Ishikawa (cell line): ENCODE data around the gene OR6P1.

Source experiments
- CEBPB ChIP-seq: IDR thresholded peaks from 2 replicates; pipeline ENCODE4 v1.6.1; 2012
- CREB1 ChIP-seq: IDR thresholded peaks from 2 replicates; pipeline ENCODE4 v1.6.1; 2012; ENCODE audit warnings: low read depth
- EGR1 ChIP-seq: IDR thresholded peaks from 2 replicates; pipeline ENCODE4 v1.6.1; 2012
- EP300 ChIP-seq: IDR thresholded peaks from 2 replicates; pipeline ENCODE4 v1.6.1; 2012; ENCODE audit warnings: borderline replicate concordance
- MAX ChIP-seq: IDR thresholded peaks from 2 replicates; pipeline ENCODE4 v1.6.1; 2012
- RAD21 ChIP-seq: IDR thresholded peaks from 2 replicates; pipeline ENCODE4 v1.6.1; 2012; ENCODE audit warnings: low read depth
- TAF1 ChIP-seq: IDR thresholded peaks from 2 replicates; pipeline ENCODE4 v1.6.1; 2012; ENCODE audit warnings: low read depth, mild to moderate bottlenecking
- TF ChIP-seq, protein P1 (sequence below): IDR thresholded peaks from 2 replicates; pipeline ENCODE4 v1.6.1; 2012; ENCODE audit warnings: low read depth, mild to moderate bottlenecking
- TF ChIP-seq, protein P2 (sequence below): IDR thresholded peaks from 2 replicates; pipeline ENCODE4 v1.6.1; 2012

GRCh38 chr1:158570480-158570879, at the start of gene OR6P1:
- no peak for TF ChIP-seq CREB1
- no peak for TF ChIP-seq TAF1
- no peak for TF ChIP-seq EP300
- no peak for TF ChIP-seq MAX
- TF ChIP-seq, protein P1, sequence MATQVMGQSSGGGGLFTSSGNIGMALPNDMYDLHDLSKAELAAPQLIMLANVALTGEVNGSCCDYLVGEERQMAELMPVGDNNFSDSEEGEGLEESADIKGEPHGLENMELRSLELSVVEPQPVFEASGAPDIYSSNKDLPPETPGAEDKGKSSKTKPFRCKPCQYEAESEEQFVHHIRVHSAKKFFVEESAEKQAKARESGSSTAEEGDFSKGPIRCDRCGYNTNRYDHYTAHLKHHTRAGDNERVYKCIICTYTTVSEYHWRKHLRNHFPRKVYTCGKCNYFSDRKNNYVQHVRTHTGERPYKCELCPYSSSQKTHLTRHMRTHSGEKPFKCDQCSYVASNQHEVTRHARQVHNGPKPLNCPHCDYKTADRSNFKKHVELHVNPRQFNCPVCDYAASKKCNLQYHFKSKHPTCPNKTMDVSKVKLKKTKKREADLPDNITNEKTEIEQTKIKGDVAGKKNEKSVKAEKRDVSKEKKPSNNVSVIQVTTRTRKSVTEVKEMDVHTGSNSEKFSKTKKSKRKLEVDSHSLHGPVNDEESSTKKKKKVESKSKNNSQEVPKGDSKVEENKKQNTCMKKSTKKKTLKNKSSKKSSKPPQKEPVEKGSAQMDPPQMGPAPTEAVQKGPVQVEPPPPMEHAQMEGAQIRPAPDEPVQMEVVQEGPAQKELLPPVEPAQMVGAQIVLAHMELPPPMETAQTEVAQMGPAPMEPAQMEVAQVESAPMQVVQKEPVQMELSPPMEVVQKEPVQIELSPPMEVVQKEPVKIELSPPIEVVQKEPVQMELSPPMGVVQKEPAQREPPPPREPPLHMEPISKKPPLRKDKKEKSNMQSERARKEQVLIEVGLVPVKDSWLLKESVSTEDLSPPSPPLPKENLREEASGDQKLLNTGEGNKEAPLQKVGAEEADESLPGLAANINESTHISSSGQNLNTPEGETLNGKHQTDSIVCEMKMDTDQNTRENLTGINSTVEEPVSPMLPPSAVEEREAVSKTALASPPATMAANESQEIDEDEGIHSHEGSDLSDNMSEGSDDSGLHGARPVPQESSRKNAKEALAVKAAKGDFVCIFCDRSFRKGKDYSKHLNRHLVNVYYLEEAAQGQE, result no peak
- no peak for TF ChIP-seq EGR1
- TF ChIP-seq RAD21, result no peak
- TF ChIP-seq, protein P2, sequence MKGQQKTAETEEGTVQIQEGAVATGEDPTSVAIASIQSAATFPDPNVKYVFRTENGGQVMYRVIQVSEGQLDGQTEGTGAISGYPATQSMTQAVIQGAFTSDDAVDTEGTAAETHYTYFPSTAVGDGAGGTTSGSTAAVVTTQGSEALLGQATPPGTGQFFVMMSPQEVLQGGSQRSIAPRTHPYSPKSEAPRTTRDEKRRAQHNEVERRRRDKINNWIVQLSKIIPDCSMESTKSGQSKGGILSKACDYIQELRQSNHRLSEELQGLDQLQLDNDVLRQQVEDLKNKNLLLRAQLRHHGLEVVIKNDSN, result no peak
- no peak for TF ChIP-seq CEBPB
